Hepatocyte (in vitro differentiated cells): ENCODE measurements around the gene ADAM33. TPM values are rescaled to one million over a fixed set of nuclear protein-coding genes. Genes with fewer than 3 reads are reported as not detected.

Experiments used
- DNase-seq: peaks from one replicate; pipeline ENCODE4 v3.0.0-alpha.2; 2016; ENCODE audit warnings: low spot score
- H2AFZ ChIP-seq: fragments of 200-600 bp; sonication (generic); 2 replicates; pipeline ENCODE4 v1.6.0; 2016; ENCODE audit warnings: antibody characterized with exemption, mild to moderate bottlenecking
- H3K27ac ChIP-seq: fragments of 200-600 bp; sonication (generic); 2 replicates; pipeline ENCODE4 v1.5.1; 2016; ENCODE audit warnings: mild to moderate bottlenecking
- H3K27me3 ChIP-seq: fragments of 200-600 bp; sonication (generic); 2 replicates; pipeline ENCODE4 v1.6.1; 2016
- H3K36me3 ChIP-seq: fragments of 200-600 bp; sonication (generic); replicated peaks from 2 replicates; pipeline ENCODE4 v1.5.1; 2016; ENCODE audit warnings: low read depth; ENCODE audit not compliant: insufficient read depth
- H3K4me1 ChIP-seq: fragments of 200-600 bp; sonication (generic); 2 replicates; pipeline ENCODE4 v1.5.1; 2016; ENCODE audit warnings: mild to moderate bottlenecking, moderate library complexity; ENCODE audit not compliant: insufficient read depth
- H3K4me2 ChIP-seq: fragments of 200-600 bp; sonication (generic); 2 replicates; pipeline ENCODE4 v1.6.0; 2016
- H3K4me3 ChIP-seq: fragments of 200-600 bp; sonication (generic); 2 replicates; pipeline ENCODE4 v1.5.1; 2016; ENCODE audit warnings: mild to moderate bottlenecking
- H3K79me2 ChIP-seq: fragments of 200-600 bp; sonication (generic); 2 replicates; pipeline ENCODE4 v1.6.0; 2017; ENCODE audit warnings: mild to moderate bottlenecking
- H3K9me2 ChIP-seq: fragments of 200-600 bp; sonication (generic); replicated peaks from 2 replicates; pipeline ENCODE4 v1.6.0; 2017; ENCODE audit warnings: mild to moderate bottlenecking; ENCODE audit not compliant: insufficient read depth
- H3K9me3 ChIP-seq: fragments of 200-600 bp; sonication (generic); 2 replicates; pipeline ENCODE4 v1.5.1; 2016; ENCODE audit warnings: low read depth, mild to moderate bottlenecking
- H4K20me1 ChIP-seq: fragments of 200-600 bp; sonication (generic); 2 replicates; pipeline ENCODE4 v1.6.0; 2016; ENCODE audit warnings: mild to moderate bottlenecking; ENCODE audit not compliant: insufficient read depth, poor library complexity, severe bottlenecking
- EZH2 ChIP-seq: fragments of 200-600 bp; sonication (generic); IDR thresholded peaks from 2 replicates; pipeline ENCODE4 v1.6.1; 2016; ENCODE audit warnings: antibody characterized with exemption, mild to moderate bottlenecking, borderline replicate concordance
- EZH2phosphoT487 ChIP-seq: fragments of 200-600 bp; sonication (generic); IDR thresholded peaks from one replicate; pipeline ENCODE4 v1.6.1; 2018; ENCODE audit warnings: antibody characterized with exemption, mild to moderate bottlenecking, low read depth, moderate library complexity; ENCODE audit not compliant: unreplicated experiment, severe bottlenecking
- WGBS: methylation state at CpG from one replicate; pipeline ENCODE4 v1.1.6; 2016; ENCODE audit warnings: low lambda C conversion rate; ENCODE audit errors: missing lambda C conversion rate; 5-methylcytosine and 5-hydroxymethylcytosine counted together
- polyA plus RNA-seq: library from polyadenylated mRNA; unstranded; fragments of >200 nt; fragmentation: Nextera tagmentation; extraction: Ambion mirVana; gene quantifications from 2 replicates; pipeline ENCODE4 v1.2.1, GENCODE V29; 2016
- total RNA-seq: library from RNA; depleted of rRNA; stranded (reverse); fragments of >200 nt; gene quantifications from 2 replicates; pipeline ENCODE4 v1.2.3, GENCODE V29; 2014
- TF ChIP-seq, protein P1 (sequence below): fragments of 200-600 bp; sonication (generic); IDR thresholded peaks from 2 replicates; pipeline ENCODE4 v1.5.1; 2016; ENCODE audit warnings: antibody characterized with exemption, mild to moderate bottlenecking; ENCODE audit not compliant: poor library complexity

The ADAM33 gene
- total and polyA plus RNA-seq, 2 experiments from 2014 or later = 18.9 to 41.6 TPM

DNA sequence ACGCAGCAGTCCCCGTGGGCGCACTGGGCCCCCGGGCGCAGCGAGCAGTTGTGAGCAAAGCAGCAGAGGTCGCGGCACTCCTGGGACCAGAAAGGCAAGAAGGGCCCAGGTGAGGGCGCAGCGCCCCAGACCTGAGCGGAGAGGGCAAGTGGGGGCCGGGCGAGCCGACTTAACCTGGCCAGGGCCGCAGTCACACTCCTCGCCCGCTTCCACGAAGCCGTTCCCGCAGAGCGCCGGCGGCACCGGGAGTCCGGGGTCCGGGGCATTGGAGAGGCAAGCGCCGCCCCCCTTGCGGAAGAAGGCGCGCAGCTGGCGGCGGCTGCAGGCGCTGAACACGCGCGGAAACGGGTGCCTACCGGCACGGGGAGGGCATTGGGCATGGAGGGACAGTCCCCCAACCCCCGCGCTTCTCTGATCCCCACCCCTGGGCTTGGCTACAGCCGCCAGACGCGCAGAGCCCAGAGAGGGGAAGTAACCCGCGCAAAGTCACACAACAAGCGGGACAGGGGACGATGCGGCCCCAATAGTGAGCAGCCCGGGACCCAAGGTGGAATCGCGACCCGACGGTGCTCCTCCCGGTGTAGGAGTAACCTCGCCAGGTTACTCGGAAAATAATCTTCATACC is 9.2 kb downstream of the ADAM33 start:
- no peak overlapping the region for H3K27ac ChIP-seq
- WGBS = 32% methylated on average over 40 of the region's 58 CpGs
- H3K27me3 ChIP-seq = peaks cover 19% of the 10 kb centered on the region
- H2AFZ ChIP-seq = no peak overlapping the region
- H3K9me3 ChIP-seq = no peaks in the 10 kb centered on the region
- DNase-seq = no peak
- no peaks in the 10 kb centered on the region for H4K20me1 ChIP-seq
- peak overlapping the region; percentile 69 for H3K4me2 ChIP-seq
- H3K79me2 ChIP-seq = no peaks in the 10 kb centered on the region
- H3K4me1 ChIP-seq = peaks cover 8% of the 10 kb centered on the region
- no peaks in the 10 kb centered on the region for H3K36me3 ChIP-seq
- H3K9me2 ChIP-seq = no peaks in the 10 kb centered on the region
- H3K4me3 ChIP-seq = no peak overlapping the region
- TF ChIP-seq EZH2 = peak; percentile 44
- TF ChIP-seq, protein P1, sequence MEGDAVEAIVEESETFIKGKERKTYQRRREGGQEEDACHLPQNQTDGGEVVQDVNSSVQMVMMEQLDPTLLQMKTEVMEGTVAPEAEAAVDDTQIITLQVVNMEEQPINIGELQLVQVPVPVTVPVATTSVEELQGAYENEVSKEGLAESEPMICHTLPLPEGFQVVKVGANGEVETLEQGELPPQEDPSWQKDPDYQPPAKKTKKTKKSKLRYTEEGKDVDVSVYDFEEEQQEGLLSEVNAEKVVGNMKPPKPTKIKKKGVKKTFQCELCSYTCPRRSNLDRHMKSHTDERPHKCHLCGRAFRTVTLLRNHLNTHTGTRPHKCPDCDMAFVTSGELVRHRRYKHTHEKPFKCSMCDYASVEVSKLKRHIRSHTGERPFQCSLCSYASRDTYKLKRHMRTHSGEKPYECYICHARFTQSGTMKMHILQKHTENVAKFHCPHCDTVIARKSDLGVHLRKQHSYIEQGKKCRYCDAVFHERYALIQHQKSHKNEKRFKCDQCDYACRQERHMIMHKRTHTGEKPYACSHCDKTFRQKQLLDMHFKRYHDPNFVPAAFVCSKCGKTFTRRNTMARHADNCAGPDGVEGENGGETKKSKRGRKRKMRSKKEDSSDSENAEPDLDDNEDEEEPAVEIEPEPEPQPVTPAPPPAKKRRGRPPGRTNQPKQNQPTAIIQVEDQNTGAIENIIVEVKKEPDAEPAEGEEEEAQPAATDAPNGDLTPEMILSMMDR = no peak
- TF ChIP-seq EZH2phosphoT487 = no peak

DNA sequence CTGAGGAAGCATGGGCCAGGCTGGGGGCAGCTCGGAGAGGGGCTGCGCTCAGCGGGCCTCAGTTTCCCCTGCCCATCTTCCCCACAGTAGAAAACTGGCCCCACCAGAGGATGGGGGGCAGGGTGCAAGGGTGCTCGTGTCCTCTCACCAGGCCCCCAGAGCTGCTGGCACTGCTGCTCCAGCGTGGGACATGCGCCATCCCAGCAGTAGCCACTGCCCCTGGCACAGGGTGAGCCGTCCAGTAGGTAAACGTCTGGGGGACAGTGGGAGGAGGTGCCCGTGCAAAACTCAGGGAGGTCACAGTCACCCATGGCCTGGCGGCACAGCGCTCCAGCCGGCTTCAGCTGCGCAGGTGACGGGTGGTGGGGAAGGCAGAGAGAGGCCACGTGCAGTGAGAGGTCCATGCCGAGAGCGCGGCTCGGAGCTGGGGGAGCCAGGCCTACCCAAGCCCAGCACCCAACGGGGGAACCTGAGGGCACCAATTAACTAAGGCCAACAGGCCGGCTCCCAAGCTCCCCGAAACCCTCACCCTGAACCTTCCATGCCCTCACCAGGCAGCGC is 9.7 kb downstream of the ADAM33 start:
- peaks cover 19% of the 10 kb centered on the region for H3K27me3 ChIP-seq
- TF ChIP-seq, protein P1 = no peak
- no peak for TF ChIP-seq EZH2
- TF ChIP-seq EZH2phosphoT487 = no peak
- no peak for DNase-seq
- H3K4me2 ChIP-seq = no peak overlapping the region
- H3K4me3 ChIP-seq = no peak overlapping the region
- 69% methylated on average over 23 of the region's 23 CpGs for WGBS
- peaks cover 4% of the 10 kb centered on the region for H3K4me1 ChIP-seq
- H3K9me3 ChIP-seq = no peaks in the 10 kb centered on the region
- no peak overlapping the region for H2AFZ ChIP-seq
- H3K36me3 ChIP-seq = no peaks in the 10 kb centered on the region
- H4K20me1 ChIP-seq = no peaks in the 10 kb centered on the region
- H3K27ac ChIP-seq = no peak overlapping the region
- no peaks in the 10 kb centered on the region for H3K79me2 ChIP-seq
- no peaks in the 10 kb centered on the region for H3K9me2 ChIP-seq

DNA sequence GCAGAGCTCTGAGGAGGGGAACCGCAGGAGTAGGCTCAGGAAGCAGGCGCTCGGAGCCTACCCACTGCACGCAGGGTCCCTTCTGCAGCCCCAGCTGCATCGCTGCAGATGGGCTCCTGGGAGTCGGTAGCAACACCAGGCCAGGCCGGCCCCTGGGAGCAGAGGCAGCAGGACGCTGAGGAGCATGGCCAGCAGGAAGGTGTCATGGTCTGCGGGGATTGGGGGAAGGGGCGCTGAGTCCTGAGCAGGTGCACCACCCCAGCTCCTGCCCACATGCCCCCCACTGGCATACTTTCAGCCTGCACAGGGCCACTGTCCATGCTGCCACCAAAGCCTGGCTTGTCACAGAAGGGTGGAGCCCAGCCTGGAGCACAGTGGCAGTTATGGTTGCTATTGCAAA is 10.9 kb downstream of the ADAM33 start:
- Histone ChIP-seq H3K27me3 (peaks cover 19% of the 10 kb centered on the region), H3K27ac (no peak overlapping the region), H2AFZ (no peak overlapping the region), H3K36me3 (no peaks in the 10 kb centered on the region), H3K4me1 (peaks cover 5% of the 10 kb centered on the region), H4K20me1 (no peaks in the 10 kb centered on the region), H3K79me2 (no peaks in the 10 kb centered on the region), H3K4me3 (no peak overlapping the region), H3K9me2 (no peaks in the 10 kb centered on the region), H3K4me2 (no peak overlapping the region), H3K9me3 (no peaks in the 10 kb centered on the region)
- 91% methylated on average over 10 of the region's 10 CpGs for WGBS
- no peak for TF ChIP-seq EZH2
- TF ChIP-seq EZH2phosphoT487 = no peak
- TF ChIP-seq, protein P1 = no peak
- DNase-seq = no peak
